Bronchial epithelial cell (primary cell): ENCODE results near the gene CSMD2. TPM values are rescaled to one million over a fixed set of nuclear protein-coding genes. Genes with fewer than 3 reads are reported as not detected.

Source experiments
- DNase-seq: peaks from one replicate; pipeline ENCODE4 v3.0.0-alpha.2; 2010; ENCODE audit warnings: low read depth
- FAIRE-seq: peaks from 2 replicates; lab custom pipeline; 2011; peaks lifted over from hg19 to GRCh38; lab: Jason Lieb, UNC
- H3K27me3 ChIP-seq: 2 replicates; pipeline ENCODE4 v1.5.1; 2011; ENCODE audit warnings: low read length; ENCODE audit not compliant: control insufficient read depth, insufficient read depth
- H3K36me3 ChIP-seq: 2 replicates; pipeline ENCODE4 v1.5.1; 2011; ENCODE audit warnings: low read length; ENCODE audit not compliant: control insufficient read depth, insufficient read depth
- H3K4me3 ChIP-seq: 2 replicates; pipeline ENCODE4 v1.5.1; 2011; ENCODE audit warnings: mild to moderate bottlenecking, low read depth, low read length, control low read depth
- total RNA-seq: library from RNA; depleted of rRNA; stranded (reverse); fragments of >200 nt; gene quantifications from 2 replicates; pipeline ENCODE4 v1.2.1, GENCODE V29; 2014
- TF ChIP-seq, protein P1 (sequence below): IDR thresholded peaks from 2 replicates; pipeline ENCODE4 v1.5.1; 2011; ENCODE audit warnings: mild to moderate bottlenecking, moderate library complexity, low read length, control low read depth, inconsistent platforms; ENCODE audit not compliant: insufficient read depth, severe bottlenecking

CSMD2 gene
- total RNA-seq, 1 donor from 2014 or later: not detected

DNA sequence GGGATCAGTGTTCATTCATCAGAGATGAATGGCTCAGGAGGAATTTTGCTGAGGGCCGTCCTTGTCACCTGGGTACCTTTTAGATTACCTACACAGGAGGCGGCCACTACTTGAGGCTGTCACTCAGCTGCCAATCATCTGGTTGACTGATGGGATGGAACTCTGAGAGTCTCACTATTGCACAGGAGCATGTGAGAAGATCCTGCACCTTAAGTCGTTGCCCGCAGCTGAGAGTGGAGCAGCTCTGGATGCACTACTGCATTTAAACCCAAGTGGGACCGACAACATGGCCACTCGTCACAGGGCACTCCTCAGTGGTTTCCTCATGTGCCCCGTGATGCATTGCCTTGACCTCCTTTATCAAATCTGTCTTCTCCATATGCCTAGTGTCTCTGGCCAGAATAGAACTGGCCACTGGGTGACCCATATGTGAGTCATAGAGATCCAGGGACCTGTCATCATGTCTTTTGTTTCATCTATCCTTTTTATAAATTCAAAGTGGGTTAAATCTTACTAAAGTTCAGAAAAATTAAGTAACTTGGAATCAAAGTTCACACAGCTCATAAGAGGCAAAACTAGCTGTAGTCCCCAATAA, 527.1 kb downstream of the CSMD2 start:
- DNase-seq (no peak), FAIRE-seq (no peak)
- Histone ChIP-seq H3K27me3 (no peaks in the 10 kb centered on the region), H3K4me3 (no peak overlapping the region), H3K36me3 (no peaks in the 10 kb centered on the region)
- TF ChIP-seq, protein P1, sequence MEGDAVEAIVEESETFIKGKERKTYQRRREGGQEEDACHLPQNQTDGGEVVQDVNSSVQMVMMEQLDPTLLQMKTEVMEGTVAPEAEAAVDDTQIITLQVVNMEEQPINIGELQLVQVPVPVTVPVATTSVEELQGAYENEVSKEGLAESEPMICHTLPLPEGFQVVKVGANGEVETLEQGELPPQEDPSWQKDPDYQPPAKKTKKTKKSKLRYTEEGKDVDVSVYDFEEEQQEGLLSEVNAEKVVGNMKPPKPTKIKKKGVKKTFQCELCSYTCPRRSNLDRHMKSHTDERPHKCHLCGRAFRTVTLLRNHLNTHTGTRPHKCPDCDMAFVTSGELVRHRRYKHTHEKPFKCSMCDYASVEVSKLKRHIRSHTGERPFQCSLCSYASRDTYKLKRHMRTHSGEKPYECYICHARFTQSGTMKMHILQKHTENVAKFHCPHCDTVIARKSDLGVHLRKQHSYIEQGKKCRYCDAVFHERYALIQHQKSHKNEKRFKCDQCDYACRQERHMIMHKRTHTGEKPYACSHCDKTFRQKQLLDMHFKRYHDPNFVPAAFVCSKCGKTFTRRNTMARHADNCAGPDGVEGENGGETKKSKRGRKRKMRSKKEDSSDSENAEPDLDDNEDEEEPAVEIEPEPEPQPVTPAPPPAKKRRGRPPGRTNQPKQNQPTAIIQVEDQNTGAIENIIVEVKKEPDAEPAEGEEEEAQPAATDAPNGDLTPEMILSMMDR: no peak

DNA sequence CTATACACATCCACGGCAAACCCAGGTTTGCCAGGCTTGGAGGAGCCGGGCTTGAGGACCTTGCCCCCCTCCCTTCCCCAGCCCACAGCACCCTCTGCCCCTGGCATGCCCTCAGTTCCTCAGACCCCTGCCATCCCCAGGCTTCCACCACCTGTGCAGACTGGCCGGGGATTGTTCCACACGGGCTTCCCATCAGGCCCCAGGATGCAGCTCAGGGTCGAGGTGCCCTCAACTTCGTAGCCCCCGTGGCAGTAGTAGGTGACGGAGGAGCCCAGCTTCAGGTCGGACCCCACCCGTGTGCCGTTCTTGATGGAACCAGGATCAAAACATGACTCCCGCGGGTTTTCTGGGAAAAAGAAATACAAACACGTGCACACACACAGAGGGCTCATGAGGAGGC, 528.8 kb downstream of the CSMD2 start:
- FAIRE-seq (no peak), DNase-seq (no peak)
- Histone ChIP-seq H3K27me3 (no peaks in the 10 kb centered on the region), H3K36me3 (no peaks in the 10 kb centered on the region), H3K4me3 (no peak overlapping the region)
- TF ChIP-seq, protein P1: no peak

DNA sequence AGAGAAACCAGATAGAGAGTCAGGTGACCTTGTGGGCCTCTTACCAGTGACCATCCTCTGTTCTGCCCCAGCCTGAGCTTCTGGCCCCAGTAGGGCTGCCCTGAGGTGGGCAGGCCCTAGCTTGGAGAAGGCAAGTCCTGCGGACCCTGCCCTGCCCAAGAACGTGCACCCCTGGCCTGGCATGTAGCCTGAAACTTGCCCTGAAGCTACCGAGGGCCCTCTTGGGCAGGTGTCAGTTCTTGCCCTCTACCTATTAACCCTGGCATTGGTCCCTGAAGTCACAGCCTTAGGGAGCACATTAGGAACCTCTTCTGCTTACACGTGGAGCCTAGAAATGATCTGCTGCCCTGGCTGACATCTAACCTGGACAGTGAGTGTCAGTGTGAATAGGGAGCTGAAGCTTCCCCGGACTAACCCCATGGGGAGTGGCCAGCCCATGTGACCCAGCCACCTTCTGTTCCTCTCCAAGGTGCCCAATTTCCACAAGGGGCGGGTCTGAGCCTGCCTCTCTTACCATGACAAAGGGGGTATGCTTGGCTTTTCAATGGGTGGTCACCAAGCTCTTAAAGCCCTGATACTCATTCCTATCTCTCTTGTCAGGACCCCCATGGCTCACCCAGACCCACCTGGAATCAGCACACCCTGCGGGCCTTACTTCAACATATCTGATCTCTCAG, 529.6 kb downstream of the CSMD2 start:
- DNase-seq (no peak), FAIRE-seq (no peak)
- Histone ChIP-seq H3K36me3 (no peaks in the 10 kb centered on the region), H3K4me3 (no peak overlapping the region), H3K27me3 (no peaks in the 10 kb centered on the region)
- TF ChIP-seq, protein P1: no peak

DNA sequence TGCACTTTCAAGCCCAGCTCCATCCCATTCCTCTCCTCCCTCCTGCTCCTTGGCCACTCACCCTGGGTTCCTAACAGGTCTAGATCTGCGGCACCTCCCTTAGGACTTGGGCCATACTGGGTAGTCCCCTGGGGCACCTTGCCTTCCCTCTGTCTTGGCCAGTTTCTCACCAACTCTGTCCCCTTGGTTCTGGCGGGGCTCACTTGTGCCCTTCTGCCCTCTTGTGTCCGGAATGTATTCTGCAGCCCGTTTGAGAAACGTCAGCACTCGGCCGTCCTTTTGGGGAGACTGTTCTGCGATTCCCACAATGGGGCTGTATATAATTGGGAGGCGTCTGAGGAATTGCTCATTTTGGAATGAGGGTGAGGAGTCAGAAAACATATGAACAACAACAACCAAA, 530.2 kb downstream of the CSMD2 start:
- H3K36me3 ChIP-seq: no peaks in the 10 kb centered on the region
- peak; percentile 20 for DNase-seq
- no peak overlapping the region for H3K4me3 ChIP-seq
- no peak for FAIRE-seq
- no peaks in the 10 kb centered on the region for H3K27me3 ChIP-seq
- TF ChIP-seq, protein P1: peak; percentile 65

DNA sequence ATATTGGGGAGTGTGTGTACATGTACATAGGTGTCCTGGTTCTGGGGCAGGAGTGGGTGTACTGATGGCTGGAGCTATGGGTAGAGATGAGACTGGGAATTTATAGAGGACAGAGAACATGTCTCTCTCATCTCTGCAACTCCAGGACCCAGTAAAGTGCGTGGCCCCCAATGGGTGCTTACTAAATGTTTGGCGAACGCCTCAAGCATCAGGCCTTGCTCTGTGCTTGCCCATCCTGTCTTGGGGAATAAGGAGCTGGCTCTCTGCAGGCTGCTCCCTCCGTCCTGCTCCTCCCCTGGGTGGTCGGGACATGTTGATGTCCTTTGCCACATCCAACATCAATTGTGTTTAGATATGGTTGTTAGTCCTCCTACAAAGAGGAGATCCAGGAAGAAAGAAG, 530.9 kb downstream of the CSMD2 start:
- DNase-seq (no peak), FAIRE-seq (peak; percentile 47)
- TF ChIP-seq, protein P1: no peak

More for the DNA sequence above, 530.9 kb downstream of the CSMD2 start:
- Histone ChIP-seq H3K36me3 (no peaks in the 10 kb centered on the region), H3K4me3 (no peak overlapping the region), H3K27me3 (no peaks in the 10 kb centered on the region)
